ENCODE results near the gene SINHCAF. TPM values are rescaled to one million over a fixed set of nuclear protein-coding genes. Genes with fewer than 3 reads are reported as not detected.

Gene SINHCAF
- total and polyA plus RNA-seq, 9 of the 15 experiments (the other 6 are each of a cell fraction or from before 2014, with no cell fraction given) = 73.2 to 185 (median 110) TPM

GRCh38 chr12:31362759-31363415 lies 36.9 kb upstream of the SINHCAF start (continued):
- TF ChIP-seq, protein P1, sequence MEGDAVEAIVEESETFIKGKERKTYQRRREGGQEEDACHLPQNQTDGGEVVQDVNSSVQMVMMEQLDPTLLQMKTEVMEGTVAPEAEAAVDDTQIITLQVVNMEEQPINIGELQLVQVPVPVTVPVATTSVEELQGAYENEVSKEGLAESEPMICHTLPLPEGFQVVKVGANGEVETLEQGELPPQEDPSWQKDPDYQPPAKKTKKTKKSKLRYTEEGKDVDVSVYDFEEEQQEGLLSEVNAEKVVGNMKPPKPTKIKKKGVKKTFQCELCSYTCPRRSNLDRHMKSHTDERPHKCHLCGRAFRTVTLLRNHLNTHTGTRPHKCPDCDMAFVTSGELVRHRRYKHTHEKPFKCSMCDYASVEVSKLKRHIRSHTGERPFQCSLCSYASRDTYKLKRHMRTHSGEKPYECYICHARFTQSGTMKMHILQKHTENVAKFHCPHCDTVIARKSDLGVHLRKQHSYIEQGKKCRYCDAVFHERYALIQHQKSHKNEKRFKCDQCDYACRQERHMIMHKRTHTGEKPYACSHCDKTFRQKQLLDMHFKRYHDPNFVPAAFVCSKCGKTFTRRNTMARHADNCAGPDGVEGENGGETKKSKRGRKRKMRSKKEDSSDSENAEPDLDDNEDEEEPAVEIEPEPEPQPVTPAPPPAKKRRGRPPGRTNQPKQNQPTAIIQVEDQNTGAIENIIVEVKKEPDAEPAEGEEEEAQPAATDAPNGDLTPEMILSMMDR (IDR thresholded peaks at IDR 0.05 in 2 of 3, conservative IDR thresholded peaks at IDR 0.05 in 1 of 3; ENCODE audit: insufficient read depth in 2 of 3, low read depth in 1 of 3, low read length in 3 of 3) = 0 out of 6 replicates have a peak, but pooled peaks of 1 of the 3 experiments have one; percentile 10
- TF ChIP-seq CHD1 (IDR thresholded peaks at IDR 0.05; ENCODE audit: low read length) (no peak), FOXK2 (conservative IDR thresholded peaks at IDR 0.05 in 1 of 2, IDR thresholded peaks at IDR 0.05 in 1 of 2; ENCODE audit: low read depth in 2 of 2) (peak in 1 of 2 experiments; percentile 44; a peak in 1 of 4 replicates), KLF1 (tag; IDR thresholded peaks at IDR 0.05) (no peak), RAD21 (CRISPR knock-in tag; conservative IDR thresholded peaks at IDR 0.05 in 1 of 2, IDR thresholded peaks at IDR 0.05 in 1 of 2) (peak in 1 of 2 experiments; percentile 34; a peak in 2 of 4 replicates), ZNF696 (CRISPR knock-in tag; conservative IDR thresholded peaks at IDR 0.05) (no peak), HMBOX1 (IDR thresholded peaks at IDR 0.05) (no peak), E2F6 (IDR thresholded peaks at IDR 0.05; ENCODE audit: borderline replicate concordance in 1 of 2, extremely low read depth in 1 of 2, insufficient read depth in 1 of 2, insufficient read length in 1 of 2, low read depth in 1 of 2, low read length in 1 of 2, poor library complexity in 1 of 2, severe bottlenecking in 1 of 2) (peak in 1 of 2 experiments; percentile 62), OTX1 (CRISPR knock-in tag; IDR thresholded peaks at IDR 0.05) (no peak), ZFX (CRISPR knock-in tag; IDR thresholded peaks at IDR 0.05) (peak; percentile 57), ZNF124 (CRISPR knock-in tag; IDR thresholded peaks at IDR 0.05) (no peak), CHD4 (IDR thresholded peaks at IDR 0.05; ENCODE audit: insufficient read depth, insufficient replicate concordance, low read depth, low read length, poor library complexity, severe bottlenecking) (no peak), SETDB1 (IDR thresholded peaks at IDR 0.05; ENCODE audit: low read length) (no peak), LCOR (CRISPR knock-in tag; IDR thresholded peaks at IDR 0.05) (no peak), FUS (optimal IDR thresholded peaks at IDR 0.05; ENCODE audit: low read depth, low read length) (no peak)

Data from K562 (cell line).